Mucosa of gallbladder (tissue), 1 donor: ENCODE results near the gene ATP5PD. TPM values are rescaled to one million over a fixed set of nuclear protein-coding genes. Genes with fewer than 3 reads are reported as not detected.

ENCODE experiments used
- DNase-seq: peaks from one replicate; pipeline ENCODE4 v3.0.0-alpha.2; 2020; ENCODE audit warnings: low spot score
- total RNA-seq: library from RNA; stranded (reverse); gene quantifications from one replicate; pipeline ENCODE4 v1.2.1, GENCODE V29; 2021
- donor health status: DM: no; HTN: no; CAD: no.

Gene ATP5PD
- total RNA-seq, 1 donor from 2014 or later = 226 TPM

GRCh38 chr17:74994440-74994839, 52.3 kb downstream of the ATP5PD start:
- no peak for DNase-seq

GRCh38 chr17:74992223-74992622, 54.5 kb downstream of the ATP5PD start:
- DNase-seq = no peak

GRCh38 chr17:74990581-74991105, 56.1 kb downstream of the ATP5PD start:
- no peak for DNase-seq

Other genes with a start within 250 kb of the ATP5PD start
- 0.43 TPM for gene GRIN2C, start 187.1 kb downstream of the ATP5PD start, total RNA-seq
- 9.3 TPM for gene FDXR, start 174.0 kb downstream of the ATP5PD start, total RNA-seq
- gene FADS6, start 153.3 kb downstream of the ATP5PD start, total RNA-seq = 0.12 TPM
- gene USH1G, start 123.7 kb downstream of the ATP5PD start, total RNA-seq = 0.09 TPM
- gene OTOP2, start 122.7 kb downstream of the ATP5PD start, total RNA-seq = not detected
- gene OTOP3, start 111.1 kb downstream of the ATP5PD start, total RNA-seq = not detected
- 186 TPM for gene HID1, start 74.2 kb downstream of the ATP5PD start, total RNA-seq
- 83.8 TPM for gene CDR2L, start 59.3 kb downstream of the ATP5PD start, total RNA-seq
- gene MRPL58, start 34.3 kb downstream of the ATP5PD start, total RNA-seq = 16.7 TPM
- gene KCTD2, start 256 bp upstream of the ATP5PD start, total RNA-seq = 28.3 TPM
- 19.9 TPM for gene SLC16A5, start 41.0 kb upstream of the ATP5PD start, total RNA-seq
- gene ARMC7, start 63.0 kb upstream of the ATP5PD start, total RNA-seq = 20.2 TPM
- gene NT5C, start 84.8 kb upstream of the ATP5PD start, total RNA-seq = 50.0 TPM
- 183 TPM for gene JPT1, start 107.5 kb upstream of the ATP5PD start, total RNA-seq
- gene SUMO2, start 136.0 kb upstream of the ATP5PD start, total RNA-seq = 353 TPM
- 47.3 TPM for gene NUP85, start 158.7 kb upstream of the ATP5PD start, total RNA-seq
- 44.5 TPM for gene GGA3, start 214.6 kb upstream of the ATP5PD start, total RNA-seq
- gene MRPS7, start 214.9 kb upstream of the ATP5PD start, total RNA-seq = 55.1 TPM
- 25.5 TPM for gene MIF4GD, start 224.3 kb upstream of the ATP5PD start, total RNA-seq
- gene SLC25A19, start 242.5 kb upstream of the ATP5PD start, total RNA-seq = 17.0 TPM